Lower leg skin (tissue), 3 donors: ENCODE data around the gene RIPK4.

Experiments
- CTCF ChIP-seq, 3 donors: fragments of 450-650 bp; IDR thresholded peaks; one replicate each; pipeline ENCODE4 v1.5.1; 2016; ENCODE audit warnings: antibody characterized with exemption in 3 of 3, mild to moderate bottlenecking in 3 of 3, moderate library complexity in 2 of 3
- POLR2A ChIP-seq, 2 donors: fragments of 450-650 bp; IDR thresholded peaks; one replicate each; pipeline ENCODE4 v1.6.1; 2016 to 2017; ENCODE audit warnings: antibody characterized with exemption in 2 of 2, mild to moderate bottlenecking in 1 of 2, moderate library complexity in 1 of 2

- TF ChIP-seq CTCF (IDR thresholded peaks at IDR 0.05) (no peak), POLR2A (IDR thresholded peaks at IDR 0.05) (no peak)
Observed at GRCh38 chr21:41760411-41760810, 6.4 kb downstream of the RIPK4 start.
